IPS DF 19.7 (cell line): ENCODE results near the gene FNDC3A.

Experiments
- DNase-seq: peaks from one replicate; pipeline ENCODE4 v3.0.0-alpha.2; 2013; ENCODE audit warnings: low read depth, low spot score

Gene FNDC3A, protein sequence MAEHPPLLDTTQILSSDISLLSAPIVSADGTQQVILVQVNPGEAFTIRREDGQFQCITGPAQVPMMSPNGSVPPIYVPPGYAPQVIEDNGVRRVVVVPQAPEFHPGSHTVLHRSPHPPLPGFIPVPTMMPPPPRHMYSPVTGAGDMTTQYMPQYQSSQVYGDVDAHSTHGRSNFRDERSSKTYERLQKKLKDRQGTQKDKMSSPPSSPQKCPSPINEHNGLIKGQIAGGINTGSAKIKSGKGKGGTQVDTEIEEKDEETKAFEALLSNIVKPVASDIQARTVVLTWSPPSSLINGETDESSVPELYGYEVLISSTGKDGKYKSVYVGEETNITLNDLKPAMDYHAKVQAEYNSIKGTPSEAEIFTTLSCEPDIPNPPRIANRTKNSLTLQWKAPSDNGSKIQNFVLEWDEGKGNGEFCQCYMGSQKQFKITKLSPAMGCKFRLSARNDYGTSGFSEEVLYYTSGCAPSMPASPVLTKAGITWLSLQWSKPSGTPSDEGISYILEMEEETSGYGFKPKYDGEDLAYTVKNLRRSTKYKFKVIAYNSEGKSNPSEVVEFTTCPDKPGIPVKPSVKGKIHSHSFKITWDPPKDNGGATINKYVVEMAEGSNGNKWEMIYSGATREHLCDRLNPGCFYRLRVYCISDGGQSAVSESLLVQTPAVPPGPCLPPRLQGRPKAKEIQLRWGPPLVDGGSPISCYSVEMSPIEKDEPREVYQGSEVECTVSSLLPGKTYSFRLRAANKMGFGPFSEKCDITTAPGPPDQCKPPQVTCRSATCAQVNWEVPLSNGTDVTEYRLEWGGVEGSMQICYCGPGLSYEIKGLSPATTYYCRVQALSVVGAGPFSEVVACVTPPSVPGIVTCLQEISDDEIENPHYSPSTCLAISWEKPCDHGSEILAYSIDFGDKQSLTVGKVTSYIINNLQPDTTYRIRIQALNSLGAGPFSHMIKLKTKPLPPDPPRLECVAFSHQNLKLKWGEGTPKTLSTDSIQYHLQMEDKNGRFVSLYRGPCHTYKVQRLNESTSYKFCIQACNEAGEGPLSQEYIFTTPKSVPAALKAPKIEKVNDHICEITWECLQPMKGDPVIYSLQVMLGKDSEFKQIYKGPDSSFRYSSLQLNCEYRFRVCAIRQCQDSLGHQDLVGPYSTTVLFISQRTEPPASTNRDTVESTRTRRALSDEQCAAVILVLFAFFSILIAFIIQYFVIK

DNA sequence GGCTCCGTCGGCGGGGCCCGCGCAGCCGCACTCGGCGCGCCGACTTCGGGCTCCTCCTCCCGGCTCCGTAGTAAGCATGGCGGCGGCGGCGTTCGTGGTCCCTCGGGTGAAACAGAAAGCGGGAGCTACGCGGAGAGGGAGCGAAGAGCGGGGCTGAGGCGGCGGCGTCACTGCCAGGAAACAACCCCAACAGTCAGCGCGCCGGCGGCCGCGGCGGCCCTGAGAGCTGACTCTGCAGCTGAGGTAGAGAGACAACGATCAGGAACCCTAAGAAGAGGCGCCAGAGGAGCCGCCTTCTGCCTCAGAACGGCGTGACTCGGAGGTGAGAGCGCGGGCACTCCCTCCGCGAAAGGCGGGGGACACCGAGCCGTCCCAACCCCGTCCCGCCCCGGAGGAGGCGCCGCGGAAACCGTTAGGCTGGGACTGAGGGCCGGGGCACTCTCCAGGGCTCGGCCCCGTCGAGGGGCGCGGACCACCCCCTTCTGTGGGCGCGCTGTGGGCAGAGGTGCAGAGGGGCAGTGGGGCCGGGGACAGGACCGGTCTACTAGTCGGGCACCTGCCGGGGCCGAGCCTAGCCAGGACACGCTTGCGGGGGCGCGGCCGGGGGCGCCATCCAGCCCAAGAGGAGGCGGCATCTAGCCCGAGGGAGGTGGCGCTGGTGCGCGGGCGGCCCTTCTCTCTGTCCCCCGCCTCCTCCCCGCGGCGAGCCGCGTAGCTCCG lies at the start of gene FNDC3A:
FNDC3A (plus strand) TSS at position 57 of the 720 bp plus-strand sequence. CDS start 30,279 bp downstream, outside the sequence.
- no peak for DNase-seq

DNA sequence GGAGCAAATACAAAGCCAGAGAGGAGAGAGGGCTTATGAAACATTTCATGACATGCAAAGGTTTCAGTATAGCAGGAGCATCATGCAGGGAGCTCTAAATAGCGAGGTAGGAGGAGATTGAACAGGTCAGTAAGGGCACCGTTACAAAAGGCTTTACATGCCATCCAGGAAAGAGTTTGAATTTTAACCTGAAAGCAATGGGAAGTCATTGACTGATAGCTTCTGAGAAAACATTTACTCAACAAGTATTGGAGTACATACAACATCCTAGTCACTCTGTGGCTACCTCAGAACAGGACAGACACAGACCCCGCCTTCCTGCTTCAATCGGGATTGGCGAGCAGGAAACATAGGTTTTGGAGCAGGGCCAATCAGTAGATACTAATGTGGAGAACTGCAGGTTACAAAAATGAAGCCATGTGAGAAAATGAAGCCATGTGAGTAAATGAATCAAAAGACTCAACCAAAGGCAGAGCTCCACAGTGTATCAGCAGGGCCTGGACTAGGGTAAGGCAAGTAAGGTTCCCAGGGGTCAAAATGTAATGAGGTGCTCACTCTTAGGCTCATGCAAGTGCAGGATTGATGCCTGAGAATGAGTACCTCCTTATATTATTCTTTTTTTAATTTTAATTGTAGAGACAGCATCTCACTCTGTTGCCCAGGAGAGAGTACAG lies 46.8 kb upstream of the FNDC3A start:
- DNase-seq: no peak

DNA sequence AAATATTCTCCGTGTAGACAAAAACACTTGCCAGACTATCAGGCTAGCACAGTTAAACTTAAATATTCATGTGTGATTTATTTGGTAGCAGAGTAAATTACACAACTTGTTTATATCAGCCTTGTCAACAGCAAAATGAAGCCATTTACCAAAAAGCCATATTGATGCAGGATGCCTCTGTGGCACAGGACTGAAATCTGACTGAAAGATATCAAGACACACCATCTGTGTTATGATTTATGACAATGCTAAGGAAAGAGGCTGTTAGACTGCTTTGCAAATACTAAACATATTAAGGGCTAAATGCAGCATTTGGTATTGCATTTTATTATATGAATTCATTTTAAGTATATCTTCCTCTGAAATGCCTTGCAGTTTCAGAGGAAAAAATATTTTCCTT lies 44.8 kb upstream of the FNDC3A start:
- no peak for DNase-seq

DNA sequence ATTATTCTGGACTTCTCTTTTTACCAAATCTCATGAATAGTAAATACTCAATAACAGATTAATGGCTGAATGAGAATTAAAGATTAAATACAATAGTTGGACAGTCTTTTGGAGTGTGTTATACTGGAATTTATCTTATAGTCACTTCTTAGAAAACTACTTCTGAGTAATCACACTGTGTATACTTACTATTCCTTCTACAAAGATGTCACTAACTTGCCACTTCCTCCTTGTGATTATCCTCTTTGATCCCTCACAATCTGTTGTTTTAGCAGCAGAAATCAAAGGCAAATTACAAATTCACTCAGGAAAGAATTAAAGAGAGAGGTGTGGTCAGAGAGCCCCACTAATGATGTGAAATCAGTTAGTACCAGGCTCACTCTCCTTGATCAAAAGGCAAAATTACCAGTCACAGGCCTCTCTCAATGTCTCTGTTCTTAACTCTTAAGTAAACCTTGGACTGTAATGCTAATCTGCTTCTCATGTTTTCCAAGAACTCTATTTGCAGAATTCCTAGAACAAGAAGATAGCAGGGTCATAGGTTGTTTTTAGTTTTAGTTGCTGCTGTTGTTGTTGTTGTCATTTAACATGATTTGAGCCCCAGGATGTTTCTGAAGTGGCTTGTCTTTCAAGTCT lies 37.3 kb upstream of the FNDC3A start:
- no peak for DNase-seq

DNA sequence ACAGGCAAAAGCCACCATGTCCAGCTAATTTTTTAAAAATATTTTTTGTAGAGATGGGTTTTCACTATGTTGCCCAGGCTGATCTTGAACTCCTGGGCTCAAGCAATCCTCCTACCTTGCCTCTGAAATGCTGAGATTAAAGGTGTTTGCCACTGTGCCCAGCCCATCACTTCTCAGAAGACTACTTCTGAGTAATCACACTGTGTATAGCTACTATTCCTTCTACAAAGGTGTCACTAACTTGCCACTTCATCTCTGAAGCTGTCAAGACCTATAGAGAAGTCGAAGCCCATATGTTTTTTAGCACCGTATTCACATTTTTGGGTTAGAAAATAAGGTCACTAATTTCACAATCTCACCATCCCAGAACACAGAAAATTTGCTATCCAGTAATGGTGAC lies 36.0 kb upstream of the FNDC3A start:
- DNase-seq: no peak

DNA sequence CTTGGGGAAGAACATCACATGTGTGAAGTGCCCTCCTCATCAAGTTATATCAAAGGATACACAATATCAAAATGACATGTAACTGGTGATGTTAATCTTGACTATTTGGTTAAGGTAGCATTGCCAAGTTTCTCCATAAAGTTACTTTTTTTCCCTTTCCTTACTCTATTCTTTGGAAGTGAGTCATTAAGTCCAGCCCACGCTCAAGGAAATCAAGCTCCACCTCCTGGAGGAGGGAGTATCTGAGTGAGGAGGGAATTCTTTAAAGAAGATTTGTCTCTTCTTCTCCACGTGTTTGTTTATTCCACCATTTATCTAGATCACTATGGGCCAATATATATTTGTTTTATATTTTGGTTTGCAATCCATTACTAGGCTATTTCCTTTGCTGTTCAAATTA lies 33.6 kb upstream of the FNDC3A start:
- no peak for DNase-seq

DNA sequence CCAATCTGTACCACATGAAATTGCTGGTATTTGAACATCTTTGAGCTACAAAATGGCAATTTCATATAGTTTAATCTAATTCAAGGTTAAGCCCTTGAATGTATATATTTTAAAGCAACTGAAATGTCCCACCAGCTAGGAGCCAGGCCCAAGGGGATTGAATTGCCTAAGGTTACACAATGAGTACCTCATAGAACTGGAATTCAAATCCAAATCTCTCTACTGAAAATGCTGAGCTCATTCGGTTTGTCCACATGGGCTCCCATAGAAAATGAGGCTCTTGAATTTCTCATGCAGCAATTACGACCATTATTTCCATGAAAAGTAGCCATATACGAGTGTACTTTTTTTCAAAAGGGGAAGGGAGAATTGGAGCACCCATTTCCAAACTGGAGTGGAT lies 31.5 kb upstream of the FNDC3A start:
- DNase-seq: no peak

DNA sequence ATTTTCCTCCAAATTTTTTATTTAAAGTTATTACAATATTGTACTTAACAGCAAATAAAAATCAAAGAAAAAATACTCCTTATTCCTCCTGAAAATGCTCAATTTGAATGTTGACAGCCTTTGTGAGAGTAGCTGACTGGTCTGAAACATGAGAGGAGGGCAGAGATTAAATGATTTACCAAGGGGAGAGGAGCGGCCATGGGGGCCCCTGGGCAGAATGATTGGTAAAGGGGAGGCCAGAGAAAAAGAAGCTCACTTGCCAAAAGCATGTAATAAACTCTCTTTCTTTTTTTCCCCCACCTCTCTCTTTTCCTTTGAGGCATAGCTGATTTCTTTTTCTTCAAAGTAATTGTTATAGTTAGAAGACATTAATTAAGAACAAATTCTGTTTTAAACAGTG lies 30.1 kb upstream of the FNDC3A start:
- DNase-seq: no peak

DNA sequence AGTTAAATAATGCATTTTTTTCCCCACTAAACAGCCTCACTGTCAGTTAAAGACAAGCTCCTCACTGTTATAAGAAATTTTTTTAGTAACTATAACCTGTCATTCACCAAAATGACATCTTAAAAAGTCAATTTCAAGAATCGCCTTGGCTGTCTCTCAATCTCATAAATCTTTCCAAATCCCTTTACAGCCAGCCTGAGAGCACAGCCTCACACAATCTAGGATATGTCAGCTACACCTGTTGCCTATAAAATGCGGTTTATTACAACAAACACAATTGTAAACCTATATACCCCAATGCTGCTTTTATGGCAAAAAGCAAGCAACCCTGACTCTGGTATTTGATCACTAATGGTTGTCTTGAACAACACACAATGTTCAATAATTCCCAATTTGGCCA lies 29.5 kb upstream of the FNDC3A start:
- no peak for DNase-seq

DNA sequence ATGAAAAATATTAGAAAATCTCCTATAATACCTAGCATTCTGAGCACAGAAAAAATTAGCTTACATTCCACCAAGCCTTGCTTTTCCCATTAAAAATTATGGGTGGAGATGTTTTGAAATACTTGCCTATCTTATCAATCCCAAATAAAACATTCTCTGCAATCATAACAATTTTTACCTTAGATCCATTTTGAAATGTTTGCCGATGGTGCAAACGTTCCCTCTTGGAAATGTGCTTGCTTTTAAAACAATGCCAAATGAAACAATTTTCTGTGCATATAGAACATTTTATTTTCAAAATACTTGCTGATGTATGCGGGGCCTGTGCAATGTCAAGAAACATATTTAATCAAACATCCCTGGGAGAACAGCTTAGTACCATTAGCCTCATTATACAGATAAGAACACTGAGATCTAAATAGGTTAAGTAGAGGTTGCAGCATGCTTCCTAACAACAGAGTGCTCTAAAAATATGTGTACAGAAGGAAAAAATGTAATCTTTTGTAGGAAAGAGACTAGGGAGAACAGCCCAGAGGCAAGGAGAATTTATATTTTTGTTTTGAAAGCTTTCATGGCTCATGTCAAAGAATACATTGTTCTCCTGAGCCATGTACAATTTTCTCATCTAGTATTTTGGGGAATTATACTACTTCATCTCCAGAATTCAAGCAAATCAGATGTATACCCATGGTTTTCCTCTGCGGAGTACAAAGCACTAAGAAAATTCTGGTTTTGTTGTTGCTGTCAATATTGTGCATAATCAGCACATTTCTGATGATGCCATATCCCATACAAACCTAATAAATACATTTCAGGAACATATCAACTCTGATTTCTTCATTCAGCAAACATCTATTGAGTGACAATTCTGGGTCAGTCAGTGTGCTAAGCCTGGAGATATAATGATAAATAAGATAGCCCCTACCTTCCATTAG lies 25.9 kb upstream of the FNDC3A start:
- no peak for DNase-seq

DNA sequence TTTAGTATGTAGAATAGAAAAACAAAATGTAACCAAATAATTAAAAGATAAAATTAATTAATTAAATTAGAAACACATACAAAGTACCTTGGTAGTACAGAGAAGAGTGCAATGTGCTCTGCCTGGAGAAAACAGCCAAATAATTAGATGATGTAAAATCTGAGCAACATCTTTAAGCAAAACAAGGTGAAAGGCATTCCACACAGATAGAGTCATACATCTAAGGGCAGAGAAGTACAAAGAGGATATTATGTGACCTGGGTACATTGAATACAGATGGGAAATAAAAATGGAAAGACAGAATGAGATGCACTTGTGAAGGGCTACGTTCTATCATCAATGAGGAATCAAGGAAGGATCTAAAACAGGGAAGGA lies 25.2 kb upstream of the FNDC3A start:
- no peak for DNase-seq

DNA sequence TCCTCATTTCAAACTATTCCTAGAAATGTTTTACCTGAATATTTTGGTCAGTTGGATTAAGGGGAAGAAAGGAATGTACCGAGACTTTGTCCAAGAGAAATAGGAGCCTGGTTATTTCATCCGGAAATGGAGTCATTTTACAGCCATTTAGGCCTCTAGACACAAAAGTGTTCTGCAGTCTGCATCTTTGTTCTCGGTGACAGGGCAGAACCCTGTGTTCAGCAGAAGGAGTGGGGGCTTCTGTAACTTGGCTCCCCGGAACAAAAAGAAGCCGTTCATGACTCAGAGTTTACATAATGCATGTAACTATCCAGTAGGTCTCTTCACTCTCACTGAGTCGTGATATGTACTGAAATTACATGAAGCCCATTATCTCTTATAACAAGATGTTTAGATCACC lies 21.6 kb upstream of the FNDC3A start:
- no peak for DNase-seq

DNA sequence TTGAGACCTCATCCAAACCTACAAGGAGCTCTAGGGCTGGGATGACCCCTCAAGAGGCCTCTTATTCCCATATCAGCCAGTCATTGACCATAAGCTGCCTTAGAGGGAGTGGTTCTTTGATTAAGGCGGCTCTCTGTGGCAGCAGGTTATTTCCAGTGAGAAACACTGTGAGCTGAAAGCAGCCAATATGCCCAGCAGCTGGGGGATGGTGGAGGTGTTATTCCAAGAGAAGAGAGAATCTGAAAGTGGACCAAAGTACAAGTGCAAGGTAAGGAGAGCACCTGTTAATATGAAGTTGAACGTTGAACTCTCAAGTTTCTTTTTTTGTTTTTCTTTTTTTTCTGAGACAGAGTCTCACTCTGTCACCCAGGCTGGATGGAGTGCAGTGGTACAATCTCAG lies 20.2 kb upstream of the FNDC3A start:
- no peak for DNase-seq

DNA sequence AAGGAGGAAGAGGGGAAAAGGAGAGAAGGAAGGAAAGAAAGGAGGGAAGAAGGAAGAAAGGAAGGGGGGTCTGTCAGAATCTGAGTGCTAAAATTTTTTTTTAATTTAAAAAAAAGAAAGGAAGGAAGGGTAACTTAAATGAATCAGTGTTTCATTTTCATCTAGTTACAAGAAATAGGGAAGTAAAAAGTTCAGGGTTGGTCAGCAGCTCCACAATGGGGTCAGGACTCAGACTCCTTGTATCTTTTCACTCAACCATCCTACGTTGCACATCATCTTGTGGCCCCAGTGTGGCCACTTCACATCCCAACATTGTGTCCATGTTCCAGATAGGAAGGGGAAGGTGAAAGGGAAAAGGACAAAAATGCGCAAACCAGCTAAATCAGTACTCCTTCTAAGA lies 14.3 kb upstream of the FNDC3A start:
- DNase-seq: no peak

DNA sequence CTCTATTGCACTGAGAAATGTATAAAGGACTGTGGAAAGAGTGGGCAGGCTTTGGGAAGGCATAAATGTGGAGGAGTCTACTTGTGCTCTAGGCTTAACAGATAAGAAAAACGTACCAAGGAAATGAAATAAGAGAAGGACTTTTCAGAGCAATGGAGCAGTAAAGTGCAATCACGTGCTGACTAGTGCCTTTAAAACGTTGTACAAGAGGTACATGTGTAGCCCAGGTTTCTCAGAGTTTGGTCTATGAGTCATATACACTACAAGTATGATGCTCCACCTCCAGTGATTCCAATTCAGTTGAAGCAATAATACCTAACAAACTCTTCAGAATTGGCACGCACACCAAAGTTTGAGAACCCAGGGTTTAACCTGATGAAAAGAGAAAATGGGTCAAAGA lies 13.4 kb upstream of the FNDC3A start:
- DNase-seq: no peak

DNA sequence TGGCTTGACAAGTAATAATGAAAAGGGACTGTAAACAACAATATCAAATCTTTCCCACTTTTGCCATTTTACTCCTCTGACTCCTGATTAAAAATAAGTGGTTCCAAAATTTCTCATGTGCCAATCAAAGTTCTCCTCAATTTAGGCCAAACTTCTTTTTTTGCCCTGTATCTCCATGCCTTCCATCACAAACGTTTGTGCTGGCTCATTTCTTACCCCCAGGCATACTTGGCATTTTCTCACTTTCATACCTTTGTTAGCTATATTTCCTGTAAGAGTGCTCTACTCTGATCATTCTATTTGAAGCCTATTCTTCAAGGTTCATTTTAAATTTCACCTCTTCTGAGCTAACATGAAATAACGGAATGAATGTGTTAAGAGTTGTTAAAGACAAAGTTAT lies 10.0 kb upstream of the FNDC3A start:
- DNase-seq: no peak

DNA sequence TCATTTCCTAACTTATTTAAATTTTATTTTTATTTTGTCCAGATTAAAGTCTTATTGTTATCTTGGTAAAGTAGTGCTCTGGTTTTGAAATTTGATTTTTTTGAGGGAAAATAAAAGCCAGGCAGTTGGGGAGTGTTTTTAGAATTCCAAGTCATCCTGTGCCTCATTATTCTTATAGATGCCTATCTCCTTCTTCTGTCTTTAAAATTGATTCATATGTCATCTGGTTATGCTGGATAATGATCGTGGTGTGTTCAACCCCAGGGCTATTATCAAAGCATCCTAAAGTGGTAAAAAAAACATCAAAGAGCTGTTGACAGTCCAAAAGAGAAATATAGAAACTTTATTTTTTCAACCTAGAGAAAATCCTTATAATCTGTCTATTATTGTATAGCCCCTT lies 6.0 kb upstream of the FNDC3A start:
- no peak for DNase-seq

DNA sequence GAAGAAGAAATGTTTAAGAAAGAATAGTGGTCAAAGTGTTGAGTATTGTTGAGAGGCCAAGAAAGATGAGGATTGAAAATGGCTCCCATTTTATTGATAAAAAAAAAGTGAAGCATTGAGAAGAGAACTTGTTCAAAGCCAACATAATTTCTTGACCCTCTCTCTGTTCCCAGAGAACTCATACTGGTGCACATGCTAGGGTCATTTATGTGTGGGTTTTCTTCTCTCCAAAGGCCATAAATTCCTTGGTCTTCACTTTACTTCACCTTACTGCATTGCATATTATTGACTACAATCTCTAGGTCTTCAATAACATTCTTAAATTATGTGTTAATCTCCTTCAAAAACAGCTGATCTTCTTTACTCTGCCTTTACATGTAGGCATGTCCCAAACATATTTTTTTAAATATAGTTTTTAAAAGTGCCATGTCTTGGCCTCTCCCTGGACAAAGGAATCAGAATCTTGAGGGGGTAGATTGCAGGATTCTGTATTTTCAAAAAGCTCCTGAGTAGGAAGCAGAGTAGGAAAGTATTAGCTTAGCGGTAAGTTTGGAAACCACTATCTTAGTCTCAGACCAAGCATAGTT lies 1.8 kb upstream of the FNDC3A start:
- no peak for DNase-seq
